ENCODE results near the gene SIRPA. TPM values are rescaled to one million over a fixed set of nuclear protein-coding genes. Genes with fewer than 3 reads are reported as not detected.

SIRPA gene
- total and polyA plus RNA-seq, 2 of the 4 experiments (the other 2 are of a cell fraction): 9.9 to 40.2 TPM

DNA sequence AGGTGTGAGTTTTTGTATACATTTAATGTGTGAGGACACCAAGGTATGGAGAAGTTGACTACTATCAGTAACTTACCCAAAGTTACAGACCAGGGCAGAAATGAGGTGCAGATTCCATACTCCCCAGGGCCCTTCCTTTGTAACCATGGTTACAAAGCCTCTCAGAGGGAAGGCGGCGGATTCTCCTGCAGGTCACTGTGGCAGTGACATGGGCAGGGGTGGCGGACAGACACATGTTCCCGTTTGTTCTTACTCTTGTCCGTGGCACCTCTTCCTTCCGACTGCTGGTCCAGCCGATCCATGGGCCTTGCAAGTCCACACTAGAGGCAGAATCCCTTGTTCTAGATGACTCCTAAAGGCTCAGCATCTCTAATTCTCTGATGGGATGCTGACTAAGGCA is 55.6 kb downstream of the SIRPA start:
- DNase-seq (no peak), ATAC-seq (ENCODE audit: low read depth) (no peak)
- H2AK9ac ChIP-seq (replicated peaks; ENCODE audit: low read depth, low read length, poor library complexity): no peak overlapping the region
- intact Hi-C loops (cut with micrococcal nuclease) (no loop called here), in situ Hi-C loops (cut with MboI; ENCODE audit: low sequenced_read_pairs) (no loop called here), dilution Hi-C loops (cut with HindIII; ENCODE audit: low sequenced_read_pairs, unreplicated experiment) (no loop called here)
- H3K4me1 ChIP-seq (ENCODE audit: control insufficient read depth, insufficient read depth, low read length): peaks cover 2% of the 10 kb centered on the region
- H4K20me1 ChIP-seq (ENCODE audit: insufficient read depth, low read length): no peaks in the 10 kb centered on the region
- WGBS, 2 experiments (ENCODE audit: extremely low coverage in 2 of 2, insufficient read length in 1 of 2): 28% methylated on average over 3 of the region's 7 CpGs; no CpG with 5 or more reads in 1 of the 2 experiments
- H2AFZ ChIP-seq (replicated peaks; ENCODE audit: low read length, poor library complexity): no peak overlapping the region
- H3K79me1 ChIP-seq (ENCODE audit: low read depth in 1 of 2, low read length in 2 of 2): no peaks in the 10 kb centered on the region
- H3K4me2 ChIP-seq (ENCODE audit: low read depth, low read length): no peak overlapping the region
- ChIA-PET POLR2A (ENCODE audit: unreplicated experiment) (no interaction called here), CTCF (no interaction called here)
- no TSS peak for BruUV-seq (replicated peaks)
- no peak overlapping the region for H2BK120ac ChIP-seq (ENCODE audit: low read depth, low read length)
- H3K36me3 ChIP-seq (ENCODE audit: control insufficient read depth, insufficient read depth, low read length): no peaks in the 10 kb centered on the region
- H4K8ac ChIP-seq (ENCODE audit: low read depth in 2 of 2, low read length in 2 of 2): no peak overlapping the region
- H3K27me3 ChIP-seq (ENCODE audit: control insufficient read depth, insufficient read depth, low read length): peaks cover 65% of the 10 kb centered on the region
- H3K4ac ChIP-seq (ENCODE audit: low read depth, low read length): no peak overlapping the region
- H3K56ac ChIP-seq (ENCODE audit: extremely low read depth, insufficient read depth, low read length): no peak overlapping the region
- H3K9me3 ChIP-seq (ENCODE audit: control insufficient read depth, insufficient read depth, low read length): no peaks in the 10 kb centered on the region
- H3K14ac ChIP-seq (replicated peaks; ENCODE audit: low read depth, low read length): no peak overlapping the region
- no peak overlapping the region for H3K9ac ChIP-seq (ENCODE audit: low read depth, low read length)
- H4K91ac ChIP-seq (ENCODE audit: insufficient read depth, low read depth, low read length): no peak overlapping the region
- H3K9me1 ChIP-seq (ENCODE audit: insufficient read depth, low read length): no peaks in the 10 kb centered on the region
- no peak overlapping the region for H4K5ac ChIP-seq (ENCODE audit: low read depth, low read length)
- no peak overlapping the region for H3K27ac ChIP-seq (ENCODE audit: insufficient read depth, low read length)
- no peak overlapping the region for H3K4me3 ChIP-seq (ENCODE audit: insufficient read depth, low read depth, low read length)
- H3K23ac ChIP-seq (ENCODE audit: low read depth, low read length): no peak overlapping the region
- TF ChIP-seq MAFK (IDR thresholded peaks at IDR 0.05; ENCODE audit: low read depth, low read length) (no peak), FOS (IDR thresholded peaks at IDR 0.05; ENCODE audit: low read depth, low read length) (no peak), RCOR1 (IDR thresholded peaks at IDR 0.05; ENCODE audit: insufficient replicate concordance, low read length) (no peak), NFE2L2 (IDR thresholded peaks at IDR 0.05; ENCODE audit: low read depth, low read length) (no peak), SMC3 (IDR thresholded peaks at IDR 0.05; ENCODE audit: low read depth, low read length) (no peak), POLR2A (IDR thresholded peaks at IDR 0.05; ENCODE audit: low read depth, low read length) (no peak), MAZ (IDR thresholded peaks at IDR 0.05; ENCODE audit: borderline replicate concordance, low read depth, low read length) (no peak)
- TF ChIP-seq, protein P1, sequence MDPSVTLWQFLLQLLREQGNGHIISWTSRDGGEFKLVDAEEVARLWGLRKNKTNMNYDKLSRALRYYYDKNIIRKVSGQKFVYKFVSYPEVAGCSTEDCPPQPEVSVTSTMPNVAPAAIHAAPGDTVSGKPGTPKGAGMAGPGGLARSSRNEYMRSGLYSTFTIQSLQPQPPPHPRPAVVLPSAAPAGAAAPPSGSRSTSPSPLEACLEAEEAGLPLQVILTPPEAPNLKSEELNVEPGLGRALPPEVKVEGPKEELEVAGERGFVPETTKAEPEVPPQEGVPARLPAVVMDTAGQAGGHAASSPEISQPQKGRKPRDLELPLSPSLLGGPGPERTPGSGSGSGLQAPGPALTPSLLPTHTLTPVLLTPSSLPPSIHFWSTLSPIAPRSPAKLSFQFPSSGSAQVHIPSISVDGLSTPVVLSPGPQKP (IDR thresholded peaks at IDR 0.05; ENCODE audit: borderline replicate concordance, low read depth, low read length): no peak
- H2AK5ac ChIP-seq (ENCODE audit: low read depth, low read length): no peak overlapping the region
- H2BK20ac ChIP-seq (ENCODE audit: low read depth, low read length): no peak overlapping the region
- no peak overlapping the region for H3K18ac ChIP-seq (ENCODE audit: low read depth, low read length)
- H2BK5ac ChIP-seq (ENCODE audit: low read depth, low read length, poor library complexity, severe bottlenecking): no peak overlapping the region
- H2BK15ac ChIP-seq (ENCODE audit: low read depth, low read length): no peak overlapping the region
